H1 (cell line): ENCODE measurements around the gene NDC1. TPM values are rescaled to one million over a fixed set of nuclear protein-coding genes. Genes with fewer than 3 reads are reported as not detected.

Experiments
- MAFK ChIP-seq: IDR thresholded peaks from 2 replicates; pipeline ENCODE4 v1.6.1; 2012; ENCODE audit warnings: low read depth, mild to moderate bottlenecking, improper control_type of control experiment, low read length
- polyA plus RNA-seq, 7 experiments: library from polyadenylated mRNA; depleted of rRNA in 3 of 7; stranded (reverse) in 5 of 7; unstranded in 2 of 7; fragments of >200 nt in 5 of 7; fragments of 200-250 nt in 2 of 7; gene quantifications; 1 replicate in 5 of 7; 2 replicates in 1 of 7; 4 replicates in 1 of 7; pipeline versions ENCODE4 v1.2.1 to v1.2.3, GENCODE V29; 2011 to 2013; ENCODE audit warnings: missing spikeins in 2 of 7, mixed read lengths in 2 of 7
- total RNA-seq: library from RNA; stranded (reverse); fragmentation: NEBNext Ultra II Directional; extraction: Animal tissue kit (Norgen Biotek cat#: 25700); gene quantifications from 2 replicates; pipeline ENCODE4 v1.2.1, GENCODE V29; 2021
- TF ChIP-seq, protein P1 (sequence below): fragments of 300-600 bp; sonication (generic); IDR thresholded peaks from 2 replicates; pipeline ENCODE4 v1.7.1; 2012; ENCODE audit warnings: low read length, moderate library complexity, mild to moderate bottlenecking, inconsistent platforms; ENCODE audit not compliant: insufficient replicate concordance
- TF ChIP-seq, protein P2 (sequence below): IDR thresholded peaks from 2 replicates; pipeline ENCODE4 v1.6.1; 2012; ENCODE audit warnings: inconsistent platforms

NDC1 gene
- total and polyA plus RNA-seq, 2 of the 8 experiments (the other 6 are each of a cell fraction or from before 2014, with no cell fraction given): 62.9 to 66.1 TPM

DNA sequence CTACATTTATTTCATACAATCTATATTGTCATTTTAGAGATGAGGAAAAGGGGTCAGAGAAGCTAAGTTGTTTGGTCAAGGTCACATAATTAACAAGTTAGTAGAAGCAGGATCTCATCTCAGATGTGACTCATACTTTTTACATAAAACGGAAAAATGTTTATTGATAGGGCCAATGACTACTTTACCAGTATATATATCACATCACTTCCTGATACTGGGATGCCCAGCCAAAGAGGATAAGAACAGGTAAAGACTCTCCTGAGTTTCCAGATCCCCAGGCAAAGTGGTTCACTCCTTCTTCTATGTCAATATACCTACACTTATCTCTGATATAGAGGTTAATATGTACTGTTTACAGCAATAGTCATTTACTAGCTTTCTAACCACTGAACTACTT, 30.5 kb upstream of the NDC1 start (continued):
- TF ChIP-seq, protein P1, sequence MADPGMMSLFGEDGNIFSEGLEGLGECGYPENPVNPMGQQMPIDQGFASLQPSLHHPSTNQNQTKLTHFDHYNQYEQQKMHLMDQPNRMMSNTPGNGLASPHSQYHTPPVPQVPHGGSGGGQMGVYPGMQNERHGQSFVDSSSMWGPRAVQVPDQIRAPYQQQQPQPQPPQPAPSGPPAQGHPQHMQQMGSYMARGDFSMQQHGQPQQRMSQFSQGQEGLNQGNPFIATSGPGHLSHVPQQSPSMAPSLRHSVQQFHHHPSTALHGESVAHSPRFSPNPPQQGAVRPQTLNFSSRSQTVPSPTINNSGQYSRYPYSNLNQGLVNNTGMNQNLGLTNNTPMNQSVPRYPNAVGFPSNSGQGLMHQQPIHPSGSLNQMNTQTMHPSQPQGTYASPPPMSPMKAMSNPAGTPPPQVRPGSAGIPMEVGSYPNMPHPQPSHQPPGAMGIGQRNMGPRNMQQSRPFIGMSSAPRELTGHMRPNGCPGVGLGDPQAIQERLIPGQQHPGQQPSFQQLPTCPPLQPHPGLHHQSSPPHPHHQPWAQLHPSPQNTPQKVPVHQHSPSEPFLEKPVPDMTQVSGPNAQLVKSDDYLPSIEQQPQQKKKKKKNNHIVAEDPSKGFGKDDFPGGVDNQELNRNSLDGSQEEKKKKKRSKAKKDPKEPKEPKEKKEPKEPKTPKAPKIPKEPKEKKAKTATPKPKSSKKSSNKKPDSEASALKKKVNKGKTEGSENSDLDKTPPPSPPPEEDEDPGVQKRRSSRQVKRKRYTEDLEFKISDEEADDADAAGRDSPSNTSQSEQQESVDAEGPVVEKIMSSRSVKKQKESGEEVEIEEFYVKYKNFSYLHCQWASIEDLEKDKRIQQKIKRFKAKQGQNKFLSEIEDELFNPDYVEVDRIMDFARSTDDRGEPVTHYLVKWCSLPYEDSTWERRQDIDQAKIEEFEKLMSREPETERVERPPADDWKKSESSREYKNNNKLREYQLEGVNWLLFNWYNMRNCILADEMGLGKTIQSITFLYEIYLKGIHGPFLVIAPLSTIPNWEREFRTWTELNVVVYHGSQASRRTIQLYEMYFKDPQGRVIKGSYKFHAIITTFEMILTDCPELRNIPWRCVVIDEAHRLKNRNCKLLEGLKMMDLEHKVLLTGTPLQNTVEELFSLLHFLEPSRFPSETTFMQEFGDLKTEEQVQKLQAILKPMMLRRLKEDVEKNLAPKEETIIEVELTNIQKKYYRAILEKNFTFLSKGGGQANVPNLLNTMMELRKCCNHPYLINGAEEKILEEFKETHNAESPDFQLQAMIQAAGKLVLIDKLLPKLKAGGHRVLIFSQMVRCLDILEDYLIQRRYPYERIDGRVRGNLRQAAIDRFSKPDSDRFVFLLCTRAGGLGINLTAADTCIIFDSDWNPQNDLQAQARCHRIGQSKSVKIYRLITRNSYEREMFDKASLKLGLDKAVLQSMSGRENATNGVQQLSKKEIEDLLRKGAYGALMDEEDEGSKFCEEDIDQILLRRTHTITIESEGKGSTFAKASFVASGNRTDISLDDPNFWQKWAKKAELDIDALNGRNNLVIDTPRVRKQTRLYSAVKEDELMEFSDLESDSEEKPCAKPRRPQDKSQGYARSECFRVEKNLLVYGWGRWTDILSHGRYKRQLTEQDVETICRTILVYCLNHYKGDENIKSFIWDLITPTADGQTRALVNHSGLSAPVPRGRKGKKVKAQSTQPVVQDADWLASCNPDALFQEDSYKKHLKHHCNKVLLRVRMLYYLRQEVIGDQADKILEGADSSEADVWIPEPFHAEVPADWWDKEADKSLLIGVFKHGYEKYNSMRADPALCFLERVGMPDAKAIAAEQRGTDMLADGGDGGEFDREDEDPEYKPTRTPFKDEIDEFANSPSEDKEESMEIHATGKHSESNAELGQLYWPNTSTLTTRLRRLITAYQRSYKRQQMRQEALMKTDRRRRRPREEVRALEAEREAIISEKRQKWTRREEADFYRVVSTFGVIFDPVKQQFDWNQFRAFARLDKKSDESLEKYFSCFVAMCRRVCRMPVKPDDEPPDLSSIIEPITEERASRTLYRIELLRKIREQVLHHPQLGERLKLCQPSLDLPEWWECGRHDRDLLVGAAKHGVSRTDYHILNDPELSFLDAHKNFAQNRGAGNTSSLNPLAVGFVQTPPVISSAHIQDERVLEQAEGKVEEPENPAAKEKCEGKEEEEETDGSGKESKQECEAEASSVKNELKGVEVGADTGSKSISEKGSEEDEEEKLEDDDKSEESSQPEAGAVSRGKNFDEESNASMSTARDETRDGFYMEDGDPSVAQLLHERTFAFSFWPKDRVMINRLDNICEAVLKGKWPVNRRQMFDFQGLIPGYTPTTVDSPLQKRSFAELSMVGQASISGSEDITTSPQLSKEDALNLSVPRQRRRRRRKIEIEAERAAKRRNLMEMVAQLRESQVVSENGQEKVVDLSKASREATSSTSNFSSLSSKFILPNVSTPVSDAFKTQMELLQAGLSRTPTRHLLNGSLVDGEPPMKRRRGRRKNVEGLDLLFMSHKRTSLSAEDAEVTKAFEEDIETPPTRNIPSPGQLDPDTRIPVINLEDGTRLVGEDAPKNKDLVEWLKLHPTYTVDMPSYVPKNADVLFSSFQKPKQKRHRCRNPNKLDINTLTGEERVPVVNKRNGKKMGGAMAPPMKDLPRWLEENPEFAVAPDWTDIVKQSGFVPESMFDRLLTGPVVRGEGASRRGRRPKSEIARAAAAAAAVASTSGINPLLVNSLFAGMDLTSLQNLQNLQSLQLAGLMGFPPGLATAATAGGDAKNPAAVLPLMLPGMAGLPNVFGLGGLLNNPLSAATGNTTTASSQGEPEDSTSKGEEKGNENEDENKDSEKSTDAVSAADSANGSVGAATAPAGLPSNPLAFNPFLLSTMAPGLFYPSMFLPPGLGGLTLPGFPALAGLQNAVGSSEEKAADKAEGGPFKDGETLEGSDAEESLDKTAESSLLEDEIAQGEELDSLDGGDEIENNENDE: no peak
- TF ChIP-seq MAFK: no peak
- TF ChIP-seq, protein P2, sequence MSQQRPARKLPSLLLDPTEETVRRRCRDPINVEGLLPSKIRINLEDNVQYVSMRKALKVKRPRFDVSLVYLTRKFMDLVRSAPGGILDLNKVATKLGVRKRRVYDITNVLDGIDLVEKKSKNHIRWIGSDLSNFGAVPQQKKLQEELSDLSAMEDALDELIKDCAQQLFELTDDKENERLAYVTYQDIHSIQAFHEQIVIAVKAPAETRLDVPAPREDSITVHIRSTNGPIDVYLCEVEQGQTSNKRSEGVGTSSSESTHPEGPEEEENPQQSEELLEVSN: no peak
